GF-D8 (cell line): ENCODE data around the gene TMEM95.
"Not testable (repeated sequence)": the region's sequence is repeated elsewhere in the genome, so short reads cannot be mapped to it uniquely, and the experiment has no call there.

Experiments used
- DNase-seq: peaks from one replicate; lab custom pipeline; 2025; lab: John Stamatoyannopoulos, UW

Gene TMEM95

GRCh38 chr17:7323731-7324437, 31.1 kb upstream of the TMEM95 start:
- DNase-seq: no peak

GRCh38 chr17:7324438-7324779, 30.5 kb upstream of the TMEM95 start:
- no peak for DNase-seq

- DNase-seq: no peak
These were observed 29.9 kb upstream of the TMEM95 start for GRCh38 chr17:7325031-7325528.

- DNase-seq: no peak
These were observed 28.8 kb upstream of the TMEM95 start for GRCh38 chr17:7326186-7326585.

GRCh38 chr17:7327056-7327455, 27.9 kb upstream of the TMEM95 start:
- no peak for DNase-seq

GRCh38 chr17:7327501-7327900, 27.5 kb upstream of the TMEM95 start:
- DNase-seq: no peak

GRCh38 chr17:7328009-7328408, 26.9 kb upstream of the TMEM95 start:
- no peak for DNase-seq

GRCh38 chr17:7328840-7329373, 26.0 kb upstream of the TMEM95 start, which contains the start of gene NEURL4:
Gene NEURL4 (minus strand): TSS chr17:7329335. CDS start chr17:7329312, 23 bp downstream.
- DNase-seq: no peak

- DNase-seq: peak; percentile 82
These were observed 25.5 kb upstream of the TMEM95 start for GRCh38 chr17:7329374-7329996.

GRCh38 chr17:7329997-7330637, 24.8 kb upstream of the TMEM95 start:
- peak; percentile 17 for DNase-seq

- no peak for DNase-seq
These were observed 24.3 kb upstream of the TMEM95 start for GRCh38 chr17:7330638-7331015.

- no peak for DNase-seq
These were observed 22.8 kb upstream of the TMEM95 start for GRCh38 chr17:7332111-7332510.

GRCh38 chr17:7332600-7333069, 22.3 kb upstream of the TMEM95 start:
- not testable (repeated sequence) for DNase-seq

- DNase-seq: no peak
These were observed 19.9 kb upstream of the TMEM95 start for GRCh38 chr17:7334938-7335538.

- DNase-seq: not testable (repeated sequence)
These were observed 19.2 kb upstream of the TMEM95 start for GRCh38 chr17:7335765-7336164.

GRCh38 chr17:7336240-7337175, 18.4 kb upstream of the TMEM95 start, which contains the start of gene ACAP1:
Gene ACAP1 (plus strand): TSS chr17:7336529. CDS start chr17:7336735, 206 bp downstream.
- peak; percentile 12 for DNase-seq

- DNase-seq: not testable (repeated sequence)
These were observed 17.4 kb upstream of the TMEM95 start for GRCh38 chr17:7337600-7337999.

GRCh38 chr17:7340179-7340578, 14.8 kb upstream of the TMEM95 start:
- no peak for DNase-seq

- DNase-seq: no peak
These were observed 13.1 kb upstream of the TMEM95 start for GRCh38 chr17:7341842-7342241.

- no peak for DNase-seq
These were observed 11.7 kb upstream of the TMEM95 start for GRCh38 chr17:7343250-7343649.
